Activated T-cell treated with anti-CD3 and anti-CD28 coated beads, Interleukin-2, amount 50 U/mL, for 72 hours (primary cell): Measurements from ENCODE around the gene EIF3J. TPM values are rescaled to one million over a fixed set of nuclear protein-coding genes. Genes with fewer than 3 reads are reported as not detected.

ENCODE experiments used
- total RNA-seq, 2 donors: library from RNA; stranded (reverse); gene quantifications; one replicate each; pipeline ENCODE4 v1.2.3, GENCODE V29; 2022

Gene EIF3J
- total RNA-seq, 2 donors from 2014 or later: 61.1 to 64.9 TPM

Other genes with a start within 250 kb of the EIF3J start
- gene GOLM2, start 248.4 kb upstream of the EIF3J start, total RNA-seq: 10 to 100 TPM; 31.5 to 31.7 TPM
- 10 to 100 TPM; 58.7 to 61.2 TPM for gene CTDSPL2, start 109.5 kb upstream of the EIF3J start, total RNA-seq
- gene SPG11, start 126.5 kb downstream of the EIF3J start, total RNA-seq: 100 to 1,000 TPM; 127 to 134 TPM
- 10 to 100 TPM; 50.8 to 52.9 TPM for gene PATL2, start 174.2 kb downstream of the EIF3J start, total RNA-seq
- gene B2M, start 174.4 kb downstream of the EIF3J start, total RNA-seq: 1,000 to 10,000 TPM; 5,611 to 6,275 TPM
- gene TRIM69, start 199.4 kb downstream of the EIF3J start, total RNA-seq: 10 to 100 TPM; 86.1 to 92.9 TPM